ENCODE results near the gene C17orf50. TPM values are rescaled to one million over a fixed set of nuclear protein-coding genes. Genes with fewer than 3 reads are reported as not detected.
A peak's percentile ranks its signal among the peaks of the same experiment; 100 is the strongest.

C17orf50 gene
- total and polyA plus RNA-seq, 2 of the 13 experiments (the other 11 are each of a cell fraction or from before 2014, with no cell fraction given): not detected

GRCh38 chr17:35808962-35809854, 48.5 kb downstream of the C17orf50 start, which contains the start of gene TAF15 (continued):
- TF ChIP-seq PAXIP1 (CRISPR knock-in tag; conservative IDR thresholded peaks at IDR 0.05): peak; percentile 51
- TF ChIP-seq KAT8 (CRISPR knock-in tag; IDR thresholded peaks at IDR 0.05): peak; percentile 54; the same call in 1 of the 2 replicates
- TF ChIP-seq MYPOP (CRISPR knock-in tag; IDR thresholded peaks at IDR 0.05): peak; percentile 83
- no peak for TF ChIP-seq ATM (IDR thresholded peaks at IDR 0.05; ENCODE audit: borderline replicate concordance)
- peak; percentile 77; the same call in 1 of the 2 replicates for TF ChIP-seq MAX (IDR thresholded peaks at IDR 0.05)
- no peak for TF ChIP-seq GMEB2 (CRISPR knock-in tag; IDR thresholded peaks at IDR 0.05; ENCODE audit: low read depth)
- no peak; the same call in 1 of the 2 replicates for TF ChIP-seq ELF3 (CRISPR knock-in tag; IDR thresholded peaks at IDR 0.05)
- no peak for TF ChIP-seq ARNTL (CRISPR knock-in tag; IDR thresholded peaks at IDR 0.05)
- no peak for TF ChIP-seq TSC22D2 (CRISPR knock-in tag; IDR thresholded peaks at IDR 0.05; ENCODE audit: borderline replicate concordance)
- peak; percentile 84 for TF ChIP-seq SALL2 (CRISPR knock-in tag; IDR thresholded peaks at IDR 0.05)
- peak; percentile 25; the same call in 1 of the 2 replicates for TF ChIP-seq ARNT2 (CRISPR knock-in tag; IDR thresholded peaks at IDR 0.05; ENCODE audit: low read depth)
- TF ChIP-seq NFYC (CRISPR knock-in tag; IDR thresholded peaks at IDR 0.05): peak; percentile 85
- TF ChIP-seq ZNF691 (CRISPR knock-in tag; IDR thresholded peaks at IDR 0.05; ENCODE audit: borderline replicate concordance, low read depth): peak; percentile 71; the same call in 1 of the 2 replicates
- TF ChIP-seq RAD51 (IDR thresholded peaks at IDR 0.05; ENCODE audit: borderline replicate concordance): no peak
- TF ChIP-seq NFKB2 (CRISPR knock-in tag; IDR thresholded peaks at IDR 0.05; ENCODE audit: borderline replicate concordance): peak; percentile 82; the same call in 1 of the 2 replicates
- peak; percentile 87 for TF ChIP-seq CTCF (CRISPR knock-in tag; IDR thresholded peaks at IDR 0.05)
- TF ChIP-seq ZNF232 (CRISPR knock-in tag; IDR thresholded peaks at IDR 0.05; ENCODE audit: borderline replicate concordance): 0 out of 2 replicates have a peak, but pooled peaks have one; percentile 13
- TF ChIP-seq CCDC6 (CRISPR knock-in tag; IDR thresholded peaks at IDR 0.05): peak; percentile 93
- no peak for TF ChIP-seq KAT2B (IDR thresholded peaks at IDR 0.05; ENCODE audit: borderline replicate concordance, low read depth, low read length)
- no peak for TF ChIP-seq SP5 (CRISPR knock-in tag; IDR thresholded peaks at IDR 0.05; ENCODE audit: borderline replicate concordance, low read depth)
